Body of pancreas (tissue), 4 donors: Measurements from ENCODE around the gene ZNF30.

Experiments
- POLR2A ChIP-seq, 3 donors: fragments of 450-650 bp; IDR thresholded peaks; one replicate each; pipeline ENCODE4 v1.6.1; 2016; ENCODE audit warnings: antibody characterized with exemption in 3 of 3, mild to moderate bottlenecking in 2 of 3
- TF ChIP-seq, protein P1 (sequence below), 7 experiments: fragments of 450-650 bp in 4 of 7; fragments of 200-600 bp in 3 of 7; sonication (generic) in 3 of 7; IDR thresholded peaks; one replicate each; pipeline ENCODE4 v1.5.1; 2016 to 2019; ENCODE audit warnings: antibody characterized with exemption in 7 of 7

GRCh38 chr19:34936184-34936583 is 9.5 kb downstream of the ZNF30 start:
- TF ChIP-seq, protein P1, sequence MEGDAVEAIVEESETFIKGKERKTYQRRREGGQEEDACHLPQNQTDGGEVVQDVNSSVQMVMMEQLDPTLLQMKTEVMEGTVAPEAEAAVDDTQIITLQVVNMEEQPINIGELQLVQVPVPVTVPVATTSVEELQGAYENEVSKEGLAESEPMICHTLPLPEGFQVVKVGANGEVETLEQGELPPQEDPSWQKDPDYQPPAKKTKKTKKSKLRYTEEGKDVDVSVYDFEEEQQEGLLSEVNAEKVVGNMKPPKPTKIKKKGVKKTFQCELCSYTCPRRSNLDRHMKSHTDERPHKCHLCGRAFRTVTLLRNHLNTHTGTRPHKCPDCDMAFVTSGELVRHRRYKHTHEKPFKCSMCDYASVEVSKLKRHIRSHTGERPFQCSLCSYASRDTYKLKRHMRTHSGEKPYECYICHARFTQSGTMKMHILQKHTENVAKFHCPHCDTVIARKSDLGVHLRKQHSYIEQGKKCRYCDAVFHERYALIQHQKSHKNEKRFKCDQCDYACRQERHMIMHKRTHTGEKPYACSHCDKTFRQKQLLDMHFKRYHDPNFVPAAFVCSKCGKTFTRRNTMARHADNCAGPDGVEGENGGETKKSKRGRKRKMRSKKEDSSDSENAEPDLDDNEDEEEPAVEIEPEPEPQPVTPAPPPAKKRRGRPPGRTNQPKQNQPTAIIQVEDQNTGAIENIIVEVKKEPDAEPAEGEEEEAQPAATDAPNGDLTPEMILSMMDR (IDR thresholded peaks at IDR 0.05): no peak
- TF ChIP-seq POLR2A (IDR thresholded peaks at IDR 0.05): no peak
